ENCODE results near the gene GNPTG. TPM values are rescaled to one million over a fixed set of nuclear protein-coding genes. Genes with fewer than 3 reads are reported as not detected.

Gene GNPTG
- total RNA-seq, 3 donors from 2014 or later, result 50.1 to 68.9 (median 57.3) TPM

- DNase-seq, result no peak
- ATAC-seq, result no peak
- TF ChIP-seq CTCF (IDR thresholded peaks at IDR 0.05), result no peak
- H3K4me1 ChIP-seq (ENCODE audit: low read depth), result no peaks in the 10 kb centered on the region
- H3K36me3 ChIP-seq (ENCODE audit: low read depth), result no peaks in the 10 kb centered on the region
- no peaks in the 10 kb centered on the region for H3K9me3 ChIP-seq
- intact Hi-C loops (cut with DNase I, micrococcal nuclease), result no loop called here
- H3K4me3 ChIP-seq, result no peak overlapping the region
Observed at GRCh38 chr16:1390239-1390779, 38.6 kb downstream of the GNPTG start.

GRCh38 chr16:1392826-1393225 is 41.1 kb downstream of the GNPTG start:
- ATAC-seq (no peak), DNase-seq (no peak)
- no peak for TF ChIP-seq CTCF (IDR thresholded peaks at IDR 0.05)
- no peaks in the 10 kb centered on the region for H3K9me3 ChIP-seq
- no peaks in the 10 kb centered on the region for H3K4me1 ChIP-seq (ENCODE audit: low read depth)
- H3K4me3 ChIP-seq, result no peak overlapping the region
- intact Hi-C loops (cut with DNase I, micrococcal nuclease), result no loop called here
- no peaks in the 10 kb centered on the region for H3K36me3 ChIP-seq (ENCODE audit: low read depth)

- Histone ChIP-seq H3K4me3 (no peak overlapping the region), H3K4me1 (ENCODE audit: low read depth) (no peaks in the 10 kb centered on the region), H3K36me3 (ENCODE audit: low read depth) (no peaks in the 10 kb centered on the region), H3K9me3 (no peaks in the 10 kb centered on the region)
- no peak for TF ChIP-seq CTCF (IDR thresholded peaks at IDR 0.05)
- ATAC-seq (no peak), DNase-seq (no peak)
- intact Hi-C loops (cut with DNase I, micrococcal nuclease), result no loop called here
Observed at GRCh38 chr16:1393613-1394176, 42.0 kb downstream of the GNPTG start.

- DNase-seq (no peak), ATAC-seq (no peak)
- no peak for TF ChIP-seq CTCF (IDR thresholded peaks at IDR 0.05)
- Histone ChIP-seq H3K4me3 (no peak overlapping the region), H3K4me1 (ENCODE audit: low read depth) (no peaks in the 10 kb centered on the region), H3K9me3 (no peaks in the 10 kb centered on the region), H3K36me3 (ENCODE audit: low read depth) (no peaks in the 10 kb centered on the region)
- intact Hi-C loops (cut with DNase I, micrococcal nuclease), result no loop called here
Observed at GRCh38 chr16:1394367-1394951, 42.7 kb downstream of the GNPTG start.

GRCh38 chr16:1395444-1396031 is 43.8 kb downstream of the GNPTG start:
- Histone ChIP-seq H3K4me3 (no peak overlapping the region), H3K9me3 (no peaks in the 10 kb centered on the region), H3K36me3 (ENCODE audit: low read depth) (no peaks in the 10 kb centered on the region), H3K4me1 (ENCODE audit: low read depth) (no peaks in the 10 kb centered on the region)
- no peak for TF ChIP-seq CTCF (IDR thresholded peaks at IDR 0.05)
- ATAC-seq, result peak; percentile 79
- DNase-seq, result peak in 2 of 3 donors; percentile 42 to 52
- intact Hi-C loops (cut with DNase I, micrococcal nuclease), result no loop called here
